ENCODE data around the gene AOAH.

The AOAH gene

GRCh38 chr7:36599645-36600313 is 124.5 kb downstream of the AOAH start:
- no peak for DNase-seq

- DNase-seq: no peak
These were observed 126.1 kb downstream of the AOAH start for GRCh38 chr7:36598054-36598674.

- DNase-seq: no peak
These were observed 127.1 kb downstream of the AOAH start for GRCh38 chr7:36597090-36597773.

GRCh38 chr7:36594445-36594844 is 129.8 kb downstream of the AOAH start:
- no peak for DNase-seq

- no peak for DNase-seq
These were observed 132.7 kb downstream of the AOAH start for GRCh38 chr7:36591636-36592035.

- no peak for DNase-seq
These were observed 134.9 kb downstream of the AOAH start for GRCh38 chr7:36589391-36589790.

- DNase-seq: no peak
These were observed 141.0 kb downstream of the AOAH start for GRCh38 chr7:36583318-36583717.

GRCh38 chr7:36575832-36576231 is 148.5 kb downstream of the AOAH start:
- no peak for DNase-seq

- DNase-seq: no peak
These were observed 151.2 kb downstream of the AOAH start for GRCh38 chr7:36573066-36573465.

GRCh38 chr7:36571190-36571560 is 153.1 kb downstream of the AOAH start:
- no peak for DNase-seq

GRCh38 chr7:36570528-36571189 is 153.6 kb downstream of the AOAH start:
- DNase-seq: no peak

- no peak for DNase-seq
These were observed 155.8 kb downstream of the AOAH start for GRCh38 chr7:36568452-36568849.

GRCh38 chr7:36567699-36568451 is 156.4 kb downstream of the AOAH start:
- DNase-seq: no peak

- DNase-seq: no peak
These were observed 158.4 kb downstream of the AOAH start for GRCh38 chr7:36565792-36566356.

- DNase-seq: no peak
These were observed 159.8 kb downstream of the AOAH start for GRCh38 chr7:36564489-36564888.

- no peak for DNase-seq
These were observed 160.5 kb downstream of the AOAH start for GRCh38 chr7:36563706-36564327.

- DNase-seq: no peak
These were observed 162.2 kb downstream of the AOAH start for GRCh38 chr7:36562121-36562520.

GRCh38 chr7:36549029-36549428 is 175.3 kb downstream of the AOAH start:
- DNase-seq: no peak

GRCh38 chr7:36547416-36547815 is 176.9 kb downstream of the AOAH start:
- DNase-seq: no peak

GRCh38 chr7:36546331-36546730 is 178.0 kb downstream of the AOAH start:
- DNase-seq: no peak

- no peak for DNase-seq
These were observed 179.0 kb downstream of the AOAH start for GRCh38 chr7:36545291-36545690.

- DNase-seq: no peak
These were observed 186.2 kb downstream of the AOAH start for GRCh38 chr7:36538126-36538525.

Data from SIG-M5 (cell line).